HG03439 (cell line): ENCODE measurements around the gene PIGP.
"Not testable (repeated sequence)": the region's sequence is repeated elsewhere in the genome, so short reads cannot be mapped to it uniquely, and the experiment has no call there.

Source experiments
- ATAC-seq: cut with Tn5 transposase; IDR thresholded peaks from one replicate; pipeline ENCODE4 v1.9.1; 2021; ENCODE audit warnings: mild to moderate bottlenecking, moderate library complexity; ENCODE audit not compliant: unreplicated experiment

PIGP gene

GRCh38 chr21:37045149-37045548 is 27.7 kb downstream of the PIGP start:
- no peak for ATAC-seq

- ATAC-seq: no peak
Measured at GRCh38 chr21:37044643-37045042, 28.2 kb downstream of the PIGP start.

- ATAC-seq: no peak
Measured at GRCh38 chr21:37043818-37044217, 29.1 kb downstream of the PIGP start.

DNA sequence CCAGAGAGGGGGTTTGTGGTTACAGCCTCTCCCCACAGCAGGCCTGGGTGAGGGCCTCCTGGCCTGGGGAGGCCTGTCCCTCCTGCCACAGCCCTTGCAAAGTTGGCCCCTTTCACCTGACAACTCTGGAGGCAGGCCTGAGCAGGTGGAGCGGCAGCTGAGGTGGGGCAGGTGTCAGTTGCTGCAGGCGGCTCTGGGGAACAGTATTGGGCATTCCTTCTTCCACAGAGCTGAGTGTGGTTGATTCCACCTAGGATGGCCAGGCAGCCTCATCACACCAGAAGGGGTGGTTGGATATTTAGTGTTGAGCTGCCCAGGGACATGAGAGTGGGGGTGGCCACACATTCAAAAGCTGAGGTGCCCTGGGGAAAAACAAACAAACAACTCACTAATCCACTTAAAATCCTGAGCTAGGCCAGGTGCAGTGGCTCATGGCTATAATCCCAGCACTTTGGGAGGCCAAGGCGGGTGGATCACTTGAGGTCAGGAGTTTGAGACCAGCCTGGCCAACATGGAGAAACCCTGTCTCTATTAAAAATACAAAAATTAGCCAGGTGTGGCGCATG is 31.1 kb downstream of the PIGP start:
- no peak for ATAC-seq

DNA sequence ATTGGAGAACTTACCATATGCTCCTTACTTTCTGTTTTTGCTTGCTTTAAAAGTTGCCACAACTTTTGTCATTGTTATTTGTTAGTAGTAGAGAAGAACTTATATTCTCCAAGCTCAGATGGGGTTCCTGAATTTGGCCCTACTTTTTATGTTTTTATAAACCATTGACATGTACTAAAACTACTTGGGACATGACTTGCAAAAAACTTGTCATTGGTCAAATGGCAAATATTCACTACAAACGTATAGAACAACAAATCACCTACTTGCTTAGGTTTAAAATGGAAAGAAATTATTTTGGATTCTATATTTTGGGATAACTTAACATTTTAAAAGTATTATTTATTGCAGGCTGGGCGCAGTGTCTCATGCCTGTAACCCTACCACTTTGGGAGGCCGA is 32.7 kb downstream of the PIGP start:
- ATAC-seq: no peak

DNA sequence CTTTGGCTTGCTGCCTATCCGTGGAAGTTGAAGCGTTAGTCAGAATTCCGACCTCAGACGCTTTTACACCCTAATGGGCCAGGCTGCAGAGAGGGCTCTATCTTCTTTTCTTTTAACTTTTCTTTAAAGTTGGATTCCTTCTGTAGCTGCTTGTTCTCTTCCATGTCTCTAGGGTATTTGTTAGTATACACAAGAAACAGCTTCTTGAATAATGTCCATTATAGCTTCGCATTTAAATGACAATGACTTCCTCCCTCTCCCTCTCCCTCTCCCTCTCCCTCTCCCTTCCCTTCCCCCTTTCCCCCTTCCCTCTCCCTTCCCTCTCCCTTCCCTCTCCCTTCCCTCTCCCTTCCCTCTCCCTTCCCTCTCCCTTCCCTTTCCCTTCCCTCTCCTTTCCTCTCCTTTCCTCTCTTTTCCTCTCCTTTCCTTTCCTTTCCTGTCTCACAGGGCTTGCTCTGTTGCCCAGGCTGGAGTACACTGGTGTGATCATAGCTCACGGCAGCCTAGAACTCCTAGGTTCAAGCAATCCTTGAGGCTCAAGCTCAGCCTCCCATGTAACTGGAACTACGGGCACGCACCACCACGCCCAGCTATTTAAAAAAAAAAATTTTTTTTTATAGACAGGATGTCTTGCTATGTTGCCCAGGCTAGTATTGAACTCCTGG is 33.3 kb downstream of the PIGP start:
- no peak for ATAC-seq

DNA sequence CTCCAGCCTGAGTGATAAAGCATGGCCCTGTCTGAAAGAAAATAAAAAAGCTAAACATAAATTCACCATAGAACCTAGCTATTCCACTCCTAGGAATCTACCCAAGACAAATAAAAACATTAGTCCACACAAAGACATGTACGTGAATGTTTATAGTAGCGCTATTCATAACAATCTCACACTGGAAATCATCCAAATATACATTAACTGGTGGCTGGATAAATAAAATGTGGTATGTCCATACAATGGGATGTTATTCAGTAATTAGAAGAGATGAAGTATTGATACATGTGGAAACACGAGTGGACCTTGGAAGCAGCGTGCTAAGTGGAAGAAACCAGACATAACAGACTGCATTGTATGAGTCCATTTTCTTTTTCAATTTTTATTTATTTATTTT is 36.7 kb downstream of the PIGP start:
- ATAC-seq: no peak

- not testable (repeated sequence) for ATAC-seq
Measured at GRCh38 chr21:37034394-37034793, 38.5 kb downstream of the PIGP start.

DNA sequence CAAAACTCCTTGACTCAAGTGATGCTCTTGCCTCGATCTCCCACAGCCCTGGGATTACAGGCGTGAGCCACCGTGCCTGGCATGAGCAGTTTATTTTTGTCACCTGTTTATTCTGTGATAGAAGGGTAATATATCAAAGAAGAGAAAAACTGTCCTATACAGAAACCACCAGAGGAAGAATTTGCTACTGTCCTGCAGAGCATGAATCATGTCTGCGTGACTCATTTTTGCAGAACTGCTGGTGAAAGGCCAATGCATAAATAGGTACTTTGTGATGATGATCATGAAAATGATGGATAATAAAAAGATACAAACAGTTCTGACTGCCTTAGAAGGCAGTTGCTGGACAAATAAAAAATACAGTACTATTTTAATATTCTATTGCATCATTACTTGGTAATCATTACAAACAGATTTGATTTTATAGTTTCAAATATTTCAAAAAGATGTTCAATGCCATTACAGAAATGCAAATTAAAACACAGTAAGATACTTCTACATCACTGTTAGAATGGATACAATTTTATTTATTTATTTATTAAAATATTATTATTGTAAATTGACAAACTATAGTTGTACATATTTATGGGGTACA is 39.9 kb downstream of the PIGP start:
- no peak for ATAC-seq

DNA sequence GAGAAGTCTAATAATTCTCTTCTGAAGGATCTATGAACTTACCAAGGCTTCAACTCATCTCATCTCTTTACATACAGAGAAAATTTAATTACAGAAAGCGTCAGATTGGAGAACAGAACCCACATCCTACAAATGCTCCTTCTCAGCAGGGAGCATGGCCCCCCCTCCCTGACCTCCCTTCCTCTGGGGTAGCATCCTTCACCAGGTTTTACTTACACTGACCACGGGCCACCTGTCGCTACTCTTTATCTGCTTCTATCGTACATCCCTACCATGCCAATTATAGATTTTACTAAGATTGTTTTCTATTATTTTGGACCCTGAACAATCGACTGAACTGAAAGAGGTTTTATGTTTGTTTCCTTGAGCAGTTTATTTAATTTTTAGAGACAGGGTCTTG is 40.6 kb downstream of the PIGP start:
- no peak for ATAC-seq

- no peak for ATAC-seq
Measured at GRCh38 chr21:37030864-37031263, 42.0 kb downstream of the PIGP start.

- ATAC-seq: no peak
Measured at GRCh38 chr21:37028570-37028969, 44.3 kb downstream of the PIGP start.

GRCh38 chr21:37026499-37026898 is 46.4 kb downstream of the PIGP start:
- no peak for ATAC-seq

- ATAC-seq: no peak
Measured at GRCh38 chr21:37017951-37018679, 54.8 kb downstream of the PIGP start.
